GM19035 (cell line): Measurements from ENCODE around the gene FRZB.
A peak's percentile ranks its signal among the peaks of the same experiment; 100 is the strongest.
"Not testable (repeated sequence)": the region's sequence is repeated elsewhere in the genome, so short reads cannot be mapped to it uniquely, and the experiment has no call there.

Experiments
- ATAC-seq: cut with Tn5 transposase; IDR thresholded peaks from one replicate; pipeline ENCODE4 v1.9.1; 2021; ENCODE audit not compliant: unreplicated experiment

FRZB gene

DNA sequence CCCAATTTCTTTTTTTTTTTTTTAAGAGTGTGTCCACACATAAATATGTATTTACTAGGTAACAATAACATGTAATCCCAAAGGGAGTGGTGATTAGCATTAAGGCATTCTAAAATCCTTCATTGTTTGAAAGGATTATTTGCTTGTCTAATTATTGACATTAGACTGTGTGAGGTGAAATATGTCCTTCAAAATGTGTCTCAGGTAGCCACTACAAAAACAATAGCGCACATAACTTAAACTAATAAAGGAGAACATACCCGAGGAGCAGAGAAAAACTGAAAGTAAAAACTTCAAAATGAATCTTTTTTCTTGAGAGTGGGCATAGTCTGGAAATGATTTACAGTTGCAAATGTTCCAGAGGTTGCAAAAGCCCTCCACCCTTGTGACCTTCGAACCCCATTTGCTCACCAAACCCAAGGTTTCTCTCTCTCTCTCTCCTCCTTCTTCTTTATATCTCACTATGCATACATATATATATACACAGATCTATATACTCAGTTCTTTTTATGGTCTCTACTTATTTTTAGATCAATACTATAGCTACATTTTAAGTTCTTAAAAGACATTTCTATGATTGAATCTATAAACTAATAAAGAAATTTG lies 24.4 kb upstream of the FRZB start:
- no peak for ATAC-seq

DNA sequence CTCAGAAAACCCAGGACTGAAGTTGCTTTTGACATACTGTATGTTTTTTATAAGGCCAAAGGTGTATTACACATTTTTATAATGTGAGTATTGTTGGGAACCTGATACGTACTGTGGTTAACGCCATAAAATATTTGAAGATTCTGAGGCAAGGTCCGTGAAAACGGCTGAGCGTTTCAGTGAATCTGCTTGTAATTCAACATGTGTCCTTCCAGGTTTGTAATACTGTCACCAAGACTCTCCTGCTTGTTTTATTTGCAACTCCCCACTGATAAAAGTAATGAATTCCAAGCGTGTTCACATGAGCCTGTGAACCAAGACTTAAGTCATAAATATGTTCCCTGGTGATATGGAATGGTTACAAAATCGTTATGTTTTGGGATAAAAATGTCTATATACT lies 23.9 kb upstream of the FRZB start:
- no peak for ATAC-seq

DNA sequence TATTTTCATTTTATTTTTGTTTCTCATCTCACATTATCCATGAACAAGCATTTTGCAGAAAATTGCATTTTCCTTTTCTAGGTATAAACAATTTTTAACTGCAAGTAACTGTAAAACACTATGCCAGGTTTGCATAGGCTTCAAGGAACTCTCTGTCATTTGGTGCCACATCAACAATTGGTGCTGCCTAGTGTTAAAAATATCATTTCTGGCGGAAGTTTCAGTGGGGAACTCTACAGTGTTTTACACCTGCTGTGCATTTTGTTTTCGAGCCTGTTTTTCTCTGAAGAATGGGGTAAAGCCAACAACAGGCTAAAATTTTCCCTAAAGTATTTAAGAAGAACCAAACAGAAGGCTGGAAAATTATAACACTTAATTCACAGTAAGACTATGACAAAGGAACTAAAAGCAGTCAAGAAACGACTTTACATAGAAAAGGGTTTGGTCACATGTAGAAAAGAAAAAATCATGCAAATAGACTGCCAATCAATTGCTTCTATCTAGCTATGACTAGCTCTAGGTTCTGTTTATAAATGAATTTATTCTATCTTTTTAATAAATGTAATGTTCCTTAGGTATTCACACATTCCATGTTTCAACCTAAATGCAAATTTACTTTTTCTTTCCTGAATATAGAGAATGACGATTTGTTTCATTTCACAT lies 21.4 kb upstream of the FRZB start:
- ATAC-seq: peak; percentile 50

DNA sequence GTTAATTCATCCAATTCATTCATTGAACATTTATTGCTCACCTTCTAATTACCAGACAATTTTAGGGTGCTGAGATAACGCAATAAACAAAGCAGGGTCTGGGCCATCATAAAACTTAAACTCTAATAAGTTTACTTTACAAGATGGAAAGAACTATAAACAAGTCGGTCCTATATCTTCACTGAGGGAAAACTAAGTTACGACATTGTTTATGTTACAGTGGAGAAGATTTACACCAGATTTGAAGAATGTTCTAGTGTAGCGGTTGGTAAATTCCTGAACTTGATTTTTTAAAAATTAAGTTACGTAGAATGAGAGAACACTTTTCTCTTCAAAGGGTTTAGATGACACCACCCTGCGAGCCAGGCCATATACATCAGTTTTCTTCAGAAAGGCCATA lies 20.7 kb upstream of the FRZB start:
- ATAC-seq: no peak

DNA sequence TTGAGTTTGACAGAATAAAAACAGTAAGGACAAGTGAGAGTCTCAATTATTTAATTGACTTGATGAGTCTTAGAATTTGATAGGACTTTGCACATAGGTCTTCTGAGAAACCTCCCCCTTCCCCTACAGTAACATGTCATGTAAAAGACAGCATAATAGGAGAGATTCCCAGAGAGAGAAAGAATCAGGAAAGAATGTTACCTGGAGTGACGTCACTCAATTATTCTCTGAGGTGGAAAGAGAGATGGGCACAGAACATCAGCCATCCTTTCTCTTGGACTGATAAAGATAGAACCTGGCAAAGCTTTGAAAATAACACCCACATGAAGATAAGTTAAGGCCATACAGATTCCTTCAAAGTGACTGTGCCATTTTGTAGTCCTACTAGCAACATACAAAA lies 19.3 kb upstream of the FRZB start:
- no peak for ATAC-seq

DNA sequence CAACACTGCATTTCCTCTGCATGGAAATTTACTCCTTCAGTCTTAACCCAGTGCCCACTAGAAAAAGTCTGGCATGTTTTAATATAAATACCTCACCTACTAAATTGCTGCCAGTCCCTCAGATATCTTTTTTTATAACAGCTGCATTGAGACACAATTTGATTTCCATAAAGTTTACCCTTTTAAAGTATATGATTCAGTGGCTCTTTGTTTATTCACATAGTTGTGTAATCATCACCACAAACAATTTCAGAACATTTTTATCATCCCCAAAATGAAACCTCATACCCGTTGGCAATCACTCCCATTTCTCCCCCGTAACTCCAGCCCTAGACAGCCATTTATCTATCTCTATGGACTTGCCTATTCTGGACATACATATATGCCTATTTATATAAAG lies 17.0 kb upstream of the FRZB start:
- ATAC-seq: no peak

DNA sequence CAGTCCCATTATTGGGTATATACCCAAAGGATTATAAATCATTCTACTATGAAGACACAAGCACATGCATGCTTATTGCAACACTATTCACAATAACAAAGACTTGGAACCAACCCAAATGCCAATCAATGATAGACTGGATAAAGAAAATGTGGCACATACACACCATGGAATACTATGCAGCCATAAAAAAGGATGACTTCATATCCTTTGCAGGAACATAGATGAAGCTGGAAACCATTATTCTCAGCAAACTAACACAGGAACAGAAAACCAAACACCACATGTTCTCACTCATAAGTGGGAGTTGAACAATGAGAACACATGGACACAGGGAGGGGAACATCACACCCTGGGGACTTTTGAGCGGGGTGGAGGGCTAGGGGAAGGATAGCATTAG lies 13.7 kb upstream of the FRZB start:
- not testable (repeated sequence) for ATAC-seq

DNA sequence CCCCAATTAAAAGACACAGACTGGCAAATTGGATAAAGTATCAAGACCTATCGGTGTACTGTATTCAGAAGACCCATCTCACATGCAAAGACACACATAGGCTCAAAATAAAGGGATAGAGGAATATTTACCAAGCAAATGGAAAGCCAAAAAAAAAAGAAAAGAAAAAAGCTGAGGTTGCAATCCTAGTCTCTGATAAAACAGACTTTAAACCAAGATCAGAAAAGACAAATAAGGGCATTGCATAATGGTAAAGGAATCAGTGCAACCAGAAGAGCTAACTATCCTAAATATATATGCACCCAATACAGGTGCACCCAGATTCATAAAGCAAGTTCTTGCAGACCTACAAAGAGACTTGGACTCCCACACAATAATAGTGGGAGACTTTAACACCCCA lies 10.2 kb upstream of the FRZB start:
- not testable (repeated sequence) for ATAC-seq

DNA sequence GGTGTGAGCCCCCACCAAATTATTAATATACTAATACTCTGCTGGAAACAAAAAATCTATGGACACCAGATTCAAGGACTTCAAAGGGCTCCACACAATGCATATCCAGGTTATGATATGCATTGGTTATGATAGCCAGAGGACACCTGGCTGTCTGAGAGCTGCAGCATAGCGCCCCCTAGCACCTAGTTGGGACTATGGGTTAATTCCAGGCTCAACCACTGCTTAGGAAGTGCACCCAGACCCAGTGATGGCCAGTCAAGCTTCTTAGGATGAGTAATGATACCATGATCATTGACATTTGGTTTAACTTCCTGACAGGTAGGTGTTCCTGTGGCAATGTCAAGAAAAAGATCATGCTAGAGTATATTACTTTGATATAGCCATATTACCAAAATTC lies 3.8 kb upstream of the FRZB start:
- ATAC-seq: no peak

DNA sequence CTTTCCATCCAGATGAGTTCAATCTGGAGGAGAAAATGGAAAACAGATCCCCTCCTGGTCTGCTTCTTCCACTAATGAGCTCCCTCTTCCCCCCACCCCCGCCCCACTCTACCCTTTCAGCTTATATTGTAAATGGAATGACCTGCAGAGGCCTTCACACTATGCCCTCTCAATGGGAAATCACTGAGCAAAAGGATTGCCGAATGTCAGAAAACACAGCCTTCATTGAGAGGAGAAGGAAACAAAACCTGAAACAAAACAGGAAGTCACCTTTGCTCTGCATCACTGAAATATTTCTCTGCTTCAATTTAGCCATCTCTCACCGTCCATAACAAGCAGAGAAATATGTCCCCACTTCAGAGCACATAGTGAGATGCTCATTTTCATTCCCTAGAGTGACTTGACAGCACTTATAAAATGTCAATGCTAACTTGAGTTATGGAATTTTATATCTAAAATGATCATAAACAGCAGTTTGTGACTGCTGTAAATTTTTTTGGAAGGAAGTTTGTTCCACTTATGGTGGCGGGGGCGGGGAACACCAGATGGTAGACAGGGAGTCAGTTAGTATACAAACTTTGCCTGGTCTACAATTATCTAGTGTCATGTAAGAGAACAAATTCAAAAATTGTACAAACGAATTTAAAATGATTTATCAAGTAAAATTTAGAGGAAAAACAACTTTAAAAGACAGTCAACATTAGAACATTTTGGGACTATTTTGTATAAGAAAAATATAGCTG lies 1.8 kb upstream of the FRZB start:
- no peak for ATAC-seq

DNA sequence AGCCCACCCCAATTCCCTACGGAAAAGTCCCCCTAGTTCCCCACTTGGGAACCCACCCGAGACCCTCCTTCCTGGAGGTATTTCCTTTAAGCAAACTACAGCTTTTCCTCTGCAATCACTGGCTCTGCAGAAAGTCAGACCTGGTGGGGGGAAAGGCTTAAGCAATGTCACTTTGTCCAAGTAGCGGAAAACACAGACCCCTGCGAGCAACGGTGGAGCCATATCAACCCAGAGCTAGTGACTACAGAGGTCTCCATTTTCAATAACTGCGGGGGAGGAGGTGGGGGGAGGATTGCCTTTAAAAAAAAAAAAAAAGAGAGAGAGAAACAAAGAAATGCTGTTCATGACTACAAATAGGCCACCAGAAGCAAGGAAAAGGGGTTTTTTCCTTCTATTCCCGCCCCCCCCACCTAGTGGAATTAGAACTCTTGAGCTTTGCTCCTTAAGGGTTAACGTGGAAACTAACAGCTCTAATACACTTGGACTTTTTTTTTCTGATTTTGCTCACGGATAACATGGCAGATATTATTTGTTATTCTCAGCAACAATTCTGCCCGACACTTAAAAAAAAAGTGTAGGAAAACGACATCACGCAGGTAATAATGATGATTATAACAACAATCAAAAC lies 1.1 kb upstream of the FRZB start:
- ATAC-seq: no peak

DNA sequence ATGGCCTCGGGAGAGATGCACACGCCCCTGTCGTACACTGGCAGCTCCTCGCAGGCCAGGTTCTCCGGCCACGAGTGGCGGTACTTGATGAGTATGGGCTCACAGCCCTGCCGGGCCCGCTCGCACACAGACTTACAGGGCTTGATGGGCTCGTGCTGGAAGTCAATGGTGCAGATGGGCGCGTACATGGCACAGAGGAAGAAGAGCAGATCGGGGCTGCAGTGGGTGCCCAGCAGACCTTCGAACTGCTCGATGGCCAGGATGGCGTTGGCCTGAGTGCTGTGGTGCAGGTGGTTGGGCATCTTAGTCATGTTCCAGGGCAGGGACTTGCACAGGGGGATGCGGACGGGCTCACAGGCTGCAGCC lies 359 bp downstream of the FRZB start:
- ATAC-seq: no peak

DNA sequence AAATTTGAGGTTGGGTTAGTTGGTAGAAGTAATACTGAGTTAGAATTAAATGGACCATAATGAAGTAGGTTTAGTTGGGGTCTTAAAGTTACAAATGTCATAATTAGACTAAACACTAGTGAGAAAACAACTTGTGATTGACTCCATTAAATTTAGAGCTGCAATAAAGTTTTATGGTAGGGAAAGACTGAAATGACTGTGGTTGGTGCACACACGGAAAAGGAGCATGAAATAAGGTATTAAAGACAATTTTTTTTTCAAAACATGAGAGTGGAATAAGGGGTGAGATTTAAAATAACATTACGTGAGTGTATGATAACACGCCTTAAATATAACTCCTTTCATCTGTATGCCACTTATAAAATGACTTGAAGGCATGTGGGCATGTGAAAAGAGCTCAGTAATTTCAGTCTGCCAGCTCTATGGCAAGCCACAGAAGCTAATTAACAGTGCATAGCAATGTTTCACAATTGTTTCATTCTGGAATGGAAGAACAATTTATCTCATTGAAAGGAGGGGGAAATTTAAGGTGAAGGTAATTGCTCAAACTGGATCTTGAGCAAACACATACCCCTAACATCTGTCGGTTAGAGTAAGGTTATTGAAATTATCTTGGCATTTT lies 1.4 kb downstream of the FRZB start:
- ATAC-seq: no peak

DNA sequence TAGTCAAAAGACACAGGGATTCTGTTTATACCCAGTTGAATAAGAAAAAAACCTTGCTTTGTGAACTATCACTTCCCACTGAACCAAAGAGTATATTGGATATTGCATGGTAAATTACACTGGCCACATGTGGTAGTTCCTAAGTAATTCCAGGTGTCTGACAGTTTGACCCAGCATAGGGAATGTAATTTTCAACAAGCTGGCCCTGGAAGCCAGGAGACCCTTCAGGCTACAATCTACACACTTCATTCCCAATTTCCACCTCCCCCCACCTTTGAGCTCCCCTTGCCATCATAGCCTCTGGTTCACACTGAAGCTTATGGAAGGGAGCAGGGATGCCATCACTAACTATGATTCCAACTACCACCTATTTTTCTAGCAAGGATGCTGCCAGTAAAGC lies 2.8 kb downstream of the FRZB start:
- ATAC-seq: no peak

DNA sequence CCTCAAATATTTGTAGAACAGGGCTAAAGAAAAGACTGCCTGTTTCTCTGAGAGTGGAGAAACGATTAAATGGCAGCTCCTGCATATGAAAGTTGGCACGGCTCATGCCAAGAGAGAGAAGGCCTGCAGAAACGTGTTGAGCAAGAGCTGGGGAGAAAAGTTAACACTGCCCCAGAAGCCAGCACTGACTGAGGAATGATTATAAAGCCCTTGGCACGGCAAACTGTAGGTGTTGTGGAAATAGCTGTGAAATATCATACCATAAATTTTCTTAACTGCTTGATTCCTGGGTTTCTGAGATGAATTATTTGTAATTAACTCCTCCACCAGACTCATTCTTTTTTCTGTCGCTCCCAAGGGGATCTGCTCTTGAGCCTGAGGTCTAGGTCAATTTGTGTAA lies 4.3 kb downstream of the FRZB start:
- ATAC-seq: no peak

DNA sequence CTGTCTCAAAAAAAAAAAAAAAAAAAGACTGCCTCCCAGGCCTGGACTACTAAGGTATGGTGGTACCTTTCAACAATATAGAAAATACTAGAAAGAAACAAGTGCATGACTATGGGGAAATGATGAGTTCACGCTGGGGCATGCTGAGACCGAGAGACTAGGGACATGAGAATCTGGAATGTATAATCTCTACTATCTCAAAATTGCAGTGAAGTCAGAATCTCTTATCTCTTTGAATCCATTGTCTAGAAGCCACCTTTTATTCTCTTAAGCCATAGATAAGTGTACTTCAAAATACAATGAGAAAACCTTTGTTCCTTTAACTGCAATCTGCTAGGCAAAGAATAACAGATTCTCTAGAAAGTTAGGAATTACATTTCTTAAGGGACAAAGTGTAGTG lies 5.6 kb downstream of the FRZB start:
- no peak for ATAC-seq

DNA sequence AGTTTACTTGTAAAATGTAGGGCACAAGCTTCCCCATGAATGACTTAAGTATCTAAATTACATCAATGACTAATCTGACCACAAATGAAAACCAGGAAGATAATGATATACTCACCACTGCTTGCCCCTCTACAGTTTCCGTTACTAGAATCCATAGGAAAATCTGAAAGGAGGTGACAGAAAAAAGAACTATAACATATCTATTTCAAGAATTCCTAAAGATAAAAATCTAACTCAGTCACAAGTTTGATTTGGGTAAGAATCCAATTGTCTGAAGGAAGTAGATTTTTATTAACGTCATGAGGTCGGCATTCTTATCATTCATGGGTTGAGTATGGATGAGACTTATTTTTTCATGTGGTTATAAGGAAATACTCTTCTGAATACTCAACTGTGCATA lies 7.8 kb downstream of the FRZB start:
- no peak for ATAC-seq

DNA sequence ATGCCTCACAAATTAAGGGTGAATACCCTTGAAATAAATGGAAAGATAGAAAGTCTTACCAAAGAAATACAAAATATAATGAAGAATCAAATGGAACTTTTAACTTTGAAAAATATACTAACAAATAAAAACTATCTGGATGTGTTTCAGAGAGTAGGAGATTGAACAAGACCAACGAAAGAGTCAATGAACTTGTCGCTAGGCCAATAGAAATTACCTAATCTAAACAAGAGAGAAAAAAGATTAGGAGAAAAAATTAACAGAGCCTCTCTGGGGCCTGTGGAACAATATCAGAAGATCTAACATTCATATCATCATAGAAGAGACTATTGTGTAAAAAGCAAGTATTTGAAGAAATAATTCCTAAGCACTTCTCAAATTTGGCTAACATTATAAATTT lies 11.1 kb downstream of the FRZB start:
- no peak for ATAC-seq

DNA sequence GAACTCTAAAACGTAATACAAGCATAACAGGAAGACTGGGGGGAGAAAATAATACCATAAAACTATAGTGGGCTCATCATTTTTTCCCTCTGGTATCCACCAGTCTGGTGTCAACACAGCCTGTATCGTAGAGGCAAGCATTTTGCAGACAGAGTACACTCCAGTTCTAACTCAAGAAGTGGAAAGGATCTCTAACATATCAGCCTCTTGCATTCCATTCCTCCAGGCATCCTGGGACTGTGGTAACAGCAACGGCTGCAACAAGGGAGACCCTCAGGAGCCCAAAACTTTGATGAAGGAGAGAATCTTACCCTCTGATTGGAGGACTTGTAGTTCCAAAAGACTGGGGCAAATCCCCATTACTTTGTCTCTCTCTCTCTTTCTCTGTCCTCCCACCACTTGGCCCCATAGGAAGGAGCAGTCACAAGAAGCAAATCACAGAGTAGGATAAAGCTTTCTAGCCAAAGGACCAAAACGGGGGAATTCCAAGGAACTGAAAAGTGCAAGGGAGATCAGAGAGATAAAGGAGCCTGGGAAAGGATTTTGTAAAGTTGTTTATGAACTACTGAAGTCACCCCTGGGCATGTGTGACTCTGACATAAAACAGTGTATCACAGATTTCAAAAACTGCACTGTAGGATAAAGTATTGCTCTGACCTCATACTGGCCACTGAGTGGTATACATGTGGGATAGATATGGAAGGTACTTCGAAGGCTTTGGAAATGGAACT lies 11.9 kb downstream of the FRZB start:
- no peak for ATAC-seq

DNA sequence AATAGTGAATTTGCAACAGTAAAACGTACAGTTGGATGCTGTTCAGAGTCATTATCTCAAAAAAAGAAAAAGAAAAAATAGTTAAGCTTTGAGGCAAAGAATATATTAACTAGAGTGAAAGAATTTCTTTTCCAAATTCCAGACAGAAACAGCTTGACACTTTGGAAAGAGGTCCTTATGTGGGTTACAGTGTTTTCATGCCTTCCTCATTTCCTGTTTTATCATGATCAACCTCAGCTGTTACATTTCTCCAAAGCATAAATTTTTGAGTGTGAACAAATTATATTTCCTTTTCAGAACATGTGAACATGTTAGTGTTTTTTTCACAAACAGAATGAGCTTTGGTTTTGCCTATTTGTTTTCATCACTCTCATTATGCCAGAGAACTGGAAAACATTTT lies 13.6 kb downstream of the FRZB start:
- ATAC-seq: no peak

DNA sequence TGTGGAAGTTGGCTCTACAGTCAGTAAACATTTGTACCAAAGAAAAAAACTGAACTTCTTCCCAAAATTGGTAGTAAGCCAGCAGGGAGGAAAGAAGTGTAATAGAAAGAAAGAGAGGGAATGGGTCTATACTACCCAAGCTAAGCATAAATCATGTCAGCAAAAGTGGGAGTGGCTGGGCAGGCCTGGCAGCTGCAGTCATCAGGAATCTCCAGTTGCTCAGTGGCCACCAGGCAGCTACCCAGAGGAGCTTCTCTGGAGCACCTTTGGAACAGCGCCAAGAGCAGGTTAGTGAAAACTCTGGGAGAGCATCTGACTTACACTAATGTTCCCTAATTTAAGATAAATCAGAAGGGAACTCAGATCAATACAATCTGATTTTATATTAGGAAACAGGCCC lies 14.3 kb downstream of the FRZB start:
- no peak for ATAC-seq
